ENCODE results near the gene GRID2IP.
A peak's percentile ranks its signal among the peaks of the same experiment; 100 is the strongest.

The GRID2IP gene

DNA sequence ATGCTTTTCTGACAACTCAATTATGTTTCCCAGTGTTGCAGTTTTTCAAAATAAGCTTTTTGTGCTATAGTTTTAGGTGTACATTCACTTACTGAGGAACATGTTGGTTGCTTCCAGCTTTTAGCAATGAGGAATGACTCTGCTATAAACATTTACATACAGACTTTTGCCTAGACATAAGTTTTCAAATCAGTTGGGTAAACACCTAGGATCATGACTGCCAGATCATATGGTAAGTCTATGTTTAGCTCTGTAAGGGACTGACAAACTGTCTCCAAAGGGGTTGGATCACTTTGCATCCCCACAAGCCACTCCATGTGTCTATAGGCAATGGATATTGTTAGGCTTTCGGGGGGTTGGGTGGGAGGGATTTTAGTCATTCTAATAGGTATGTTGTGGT is 10.8 kb upstream of the GRID2IP start:
- H3K79me2 ChIP-seq (ENCODE audit: control insufficient read depth, low read length): no peaks in the 10 kb centered on the region
- no peaks in the 10 kb centered on the region for H3K4me1 ChIP-seq (ENCODE audit: control insufficient read depth, low read length)
- H3K4me3 ChIP-seq (ENCODE audit: low read length): no peak overlapping the region
- H3F3A ChIP-seq (ENCODE audit: control insufficient read depth, insufficient read depth): no peaks in the 10 kb centered on the region
- H4K20me1 ChIP-seq (ENCODE audit: control insufficient read depth, insufficient read depth, low read depth, low read length): no peaks in the 10 kb centered on the region
- no peak overlapping the region for H3K27ac ChIP-seq (ENCODE audit: low read depth, low read length)
- H3K9me2 ChIP-seq (replicated peaks; ENCODE audit: control insufficient read depth, low read length): no peaks in the 10 kb centered on the region
- no peaks in the 10 kb centered on the region for H3K9me3 ChIP-seq (ENCODE audit: control insufficient read depth, insufficient read depth, low read length)
- H3K36me3 ChIP-seq (ENCODE audit: control insufficient read depth, low read length): no peaks in the 10 kb centered on the region
- H3K4me2 ChIP-seq (ENCODE audit: low read length): no peak overlapping the region
- H3K27me3 ChIP-seq (ENCODE audit: control insufficient read depth, low read length): peaks cover 5% of the 10 kb centered on the region; the same call in 1 of the 2 replicates
- TF ChIP-seq EZH2phosphoT487 (IDR thresholded peaks at IDR 0.05; ENCODE audit: borderline replicate concordance, low read length): no peak
- TF ChIP-seq, protein P1, sequence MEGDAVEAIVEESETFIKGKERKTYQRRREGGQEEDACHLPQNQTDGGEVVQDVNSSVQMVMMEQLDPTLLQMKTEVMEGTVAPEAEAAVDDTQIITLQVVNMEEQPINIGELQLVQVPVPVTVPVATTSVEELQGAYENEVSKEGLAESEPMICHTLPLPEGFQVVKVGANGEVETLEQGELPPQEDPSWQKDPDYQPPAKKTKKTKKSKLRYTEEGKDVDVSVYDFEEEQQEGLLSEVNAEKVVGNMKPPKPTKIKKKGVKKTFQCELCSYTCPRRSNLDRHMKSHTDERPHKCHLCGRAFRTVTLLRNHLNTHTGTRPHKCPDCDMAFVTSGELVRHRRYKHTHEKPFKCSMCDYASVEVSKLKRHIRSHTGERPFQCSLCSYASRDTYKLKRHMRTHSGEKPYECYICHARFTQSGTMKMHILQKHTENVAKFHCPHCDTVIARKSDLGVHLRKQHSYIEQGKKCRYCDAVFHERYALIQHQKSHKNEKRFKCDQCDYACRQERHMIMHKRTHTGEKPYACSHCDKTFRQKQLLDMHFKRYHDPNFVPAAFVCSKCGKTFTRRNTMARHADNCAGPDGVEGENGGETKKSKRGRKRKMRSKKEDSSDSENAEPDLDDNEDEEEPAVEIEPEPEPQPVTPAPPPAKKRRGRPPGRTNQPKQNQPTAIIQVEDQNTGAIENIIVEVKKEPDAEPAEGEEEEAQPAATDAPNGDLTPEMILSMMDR (IDR thresholded peaks at IDR 0.05; ENCODE audit: low read depth, low read length, poor library complexity, severe bottlenecking): no peak

GRCh38 chr7:6559896-6560295 is 8.6 kb upstream of the GRID2IP start:
- TF ChIP-seq, protein P1 (IDR thresholded peaks at IDR 0.05; ENCODE audit: low read depth, low read length, poor library complexity, severe bottlenecking): no peak
- TF ChIP-seq EZH2phosphoT487 (IDR thresholded peaks at IDR 0.05; ENCODE audit: borderline replicate concordance, low read length): no peak
- Histone ChIP-seq H3K4me2 (ENCODE audit: low read length) (no peak overlapping the region), H4K20me1 (ENCODE audit: control insufficient read depth, insufficient read depth, low read depth, low read length) (no peaks in the 10 kb centered on the region), H3K36me3 (ENCODE audit: control insufficient read depth, low read length) (no peaks in the 10 kb centered on the region), H3K27me3 (ENCODE audit: control insufficient read depth, low read length) (peaks cover 5% of the 10 kb centered on the region; the same call in 1 of the 2 replicates), H3K27ac (ENCODE audit: low read depth, low read length) (no peak overlapping the region), H3K9me3 (ENCODE audit: control insufficient read depth, insufficient read depth, low read length) (no peaks in the 10 kb centered on the region), H3K4me3 (ENCODE audit: low read length) (no peak overlapping the region), H3F3A (ENCODE audit: control insufficient read depth, insufficient read depth) (no peaks in the 10 kb centered on the region), H3K9me2 (replicated peaks; ENCODE audit: control insufficient read depth, low read length) (no peaks in the 10 kb centered on the region), H3K79me2 (ENCODE audit: control insufficient read depth, low read length) (no peaks in the 10 kb centered on the region), H3K4me1 (ENCODE audit: control insufficient read depth, low read length) (peaks cover 3% of the 10 kb centered on the region)

DNA sequence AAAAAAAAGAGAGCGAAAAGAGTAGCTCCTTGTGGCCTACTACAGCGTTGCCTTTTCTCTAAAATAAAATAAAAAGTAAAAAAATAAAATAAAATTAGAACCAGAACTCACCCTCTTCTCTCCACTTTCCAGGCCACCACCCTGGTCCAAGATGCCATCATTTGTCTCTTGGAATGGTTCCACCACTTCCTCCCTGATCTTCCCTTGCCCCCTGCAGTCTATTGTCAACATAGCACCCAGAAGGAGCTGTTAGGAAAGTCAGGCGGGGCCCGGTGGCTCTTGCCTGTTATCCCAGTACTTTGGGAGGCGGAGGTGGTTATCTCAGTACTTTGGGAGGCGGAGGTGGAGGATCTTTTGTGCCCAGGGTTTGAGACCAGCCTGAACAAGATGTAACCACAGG is 7.6 kb upstream of the GRID2IP start:
- no peaks in the 10 kb centered on the region for H3F3A ChIP-seq (ENCODE audit: control insufficient read depth, insufficient read depth)
- H3K4me1 ChIP-seq (ENCODE audit: control insufficient read depth, low read length): peaks cover 8% of the 10 kb centered on the region
- H3K9me2 ChIP-seq (replicated peaks; ENCODE audit: control insufficient read depth, low read length): no peaks in the 10 kb centered on the region
- H3K27me3 ChIP-seq (ENCODE audit: control insufficient read depth, low read length): peaks cover 3% of the 10 kb centered on the region; the same call in 1 of the 2 replicates
- no peak overlapping the region for H3K4me2 ChIP-seq (ENCODE audit: low read length)
- H3K36me3 ChIP-seq (ENCODE audit: control insufficient read depth, low read length): no peaks in the 10 kb centered on the region
- no peaks in the 10 kb centered on the region for H3K79me2 ChIP-seq (ENCODE audit: control insufficient read depth, low read length)
- no peaks in the 10 kb centered on the region for H3K9me3 ChIP-seq (ENCODE audit: control insufficient read depth, insufficient read depth, low read length)
- no peaks in the 10 kb centered on the region for H4K20me1 ChIP-seq (ENCODE audit: control insufficient read depth, insufficient read depth, low read depth, low read length)
- no peak overlapping the region for H3K27ac ChIP-seq (ENCODE audit: low read depth, low read length)
- no peak overlapping the region for H3K4me3 ChIP-seq (ENCODE audit: low read length)
- no peak for TF ChIP-seq EZH2phosphoT487 (IDR thresholded peaks at IDR 0.05; ENCODE audit: borderline replicate concordance, low read length)
- TF ChIP-seq, protein P1 (IDR thresholded peaks at IDR 0.05; ENCODE audit: low read depth, low read length, poor library complexity, severe bottlenecking): peak; percentile 15
